Measurements from ENCODE around the gene PRKCE. TPM values are rescaled to one million over a fixed set of nuclear protein-coding genes. Genes with fewer than 3 reads are reported as not detected.

The PRKCE gene
- polyA plus RNA-seq, 1 experiment, result 16.7 TPM

GRCh38 chr2:45879936-45880335 is 228.5 kb downstream of the PRKCE start:
- Histone ChIP-seq H3K27ac (ENCODE audit: low read depth, low read length) (no peak overlapping the region), H3K9me3 (ENCODE audit: control insufficient read depth, insufficient read depth, low read length) (no peaks in the 10 kb centered on the region; the same call in 1 of the 2 replicates), H3K4me3 (ENCODE audit: low read depth, low read length) (no peak overlapping the region), H3K27me3 (ENCODE audit: control insufficient read depth, insufficient read depth, low read length) (no peaks in the 10 kb centered on the region)
- CTCF ChIA-PET, result no interaction called here
- no peak for DNase-seq (ENCODE audit: low read depth, low spot score)
- POLR2A ChIA-PET, result no interaction called here
- no peak for TF ChIP-seq CTCF (IDR thresholded peaks at IDR 0.05; ENCODE audit: low read depth, low read length)

- Histone ChIP-seq H3K27me3 (ENCODE audit: control insufficient read depth, insufficient read depth, low read length) (no peaks in the 10 kb centered on the region), H3K4me3 (ENCODE audit: low read depth, low read length) (no peak overlapping the region), H3K9me3 (ENCODE audit: control insufficient read depth, insufficient read depth, low read length) (no peaks in the 10 kb centered on the region; the same call in 1 of the 2 replicates), H3K27ac (ENCODE audit: low read depth, low read length) (no peak overlapping the region)
- DNase-seq (ENCODE audit: low read depth, low spot score), result no peak
- POLR2A ChIA-PET, result no interaction called here
- CTCF ChIA-PET, result no interaction called here
- TF ChIP-seq CTCF (IDR thresholded peaks at IDR 0.05; ENCODE audit: low read depth, low read length), result no peak
These were observed 230.6 kb downstream of the PRKCE start for GRCh38 chr2:45881970-45882581.

- no peaks in the 10 kb centered on the region for H3K27me3 ChIP-seq (ENCODE audit: control insufficient read depth, insufficient read depth, low read length)
- ChIA-PET CTCF (no interaction called here), POLR2A (no interaction called here)
- DNase-seq (ENCODE audit: low read depth, low spot score), result no peak
- no peak overlapping the region for H3K27ac ChIP-seq (ENCODE audit: low read depth, low read length)
- no peak for TF ChIP-seq CTCF (IDR thresholded peaks at IDR 0.05; ENCODE audit: low read depth, low read length)
- no peaks in the 10 kb centered on the region; the same call in 1 of the 2 replicates for H3K9me3 ChIP-seq (ENCODE audit: control insufficient read depth, insufficient read depth, low read length)
- no peak overlapping the region for H3K4me3 ChIP-seq (ENCODE audit: low read depth, low read length)
These were observed 231.5 kb downstream of the PRKCE start for GRCh38 chr2:45882707-45883602.

- ChIA-PET CTCF (no interaction called here), POLR2A (no interaction called here)
- DNase-seq (ENCODE audit: low read depth, low spot score), result no peak
- Histone ChIP-seq H3K27ac (ENCODE audit: low read depth, low read length) (no peak overlapping the region), H3K4me3 (ENCODE audit: low read depth, low read length) (no peak overlapping the region), H3K27me3 (ENCODE audit: control insufficient read depth, insufficient read depth, low read length) (no peaks in the 10 kb centered on the region), H3K9me3 (ENCODE audit: control insufficient read depth, insufficient read depth, low read length) (no peaks in the 10 kb centered on the region; the same call in 1 of the 2 replicates)
- TF ChIP-seq CTCF (IDR thresholded peaks at IDR 0.05; ENCODE audit: low read depth, low read length), result no peak
These were observed 232.1 kb downstream of the PRKCE start for GRCh38 chr2:45883603-45884000.

- Histone ChIP-seq H3K9me3 (ENCODE audit: control insufficient read depth, insufficient read depth, low read length) (no peaks in the 10 kb centered on the region; the same call in 1 of the 2 replicates), H3K4me3 (ENCODE audit: low read depth, low read length) (no peak overlapping the region), H3K27ac (ENCODE audit: low read depth, low read length) (no peak overlapping the region), H3K27me3 (ENCODE audit: control insufficient read depth, insufficient read depth, low read length) (no peaks in the 10 kb centered on the region)
- DNase-seq (ENCODE audit: low read depth, low spot score), result no peak
- POLR2A ChIA-PET, result no interaction called here
- no peak for TF ChIP-seq CTCF (IDR thresholded peaks at IDR 0.05; ENCODE audit: low read depth, low read length)
- CTCF ChIA-PET, result no interaction called here
These were observed 232.7 kb downstream of the PRKCE start for GRCh38 chr2:45884126-45884525.
